HG03565 (cell line): ENCODE measurements around the gene SMAP1.
"Not testable (repeated sequence)": the region's sequence is repeated elsewhere in the genome, so short reads cannot be mapped to it uniquely, and the experiment has no call there.

ENCODE experiments used
- ATAC-seq: cut with Tn5 transposase; IDR thresholded peaks from one replicate; pipeline ENCODE4 v1.9.1; 2021; ENCODE audit warnings: mild to moderate bottlenecking, moderate library complexity; ENCODE audit not compliant: unreplicated experiment

SMAP1 gene

DNA sequence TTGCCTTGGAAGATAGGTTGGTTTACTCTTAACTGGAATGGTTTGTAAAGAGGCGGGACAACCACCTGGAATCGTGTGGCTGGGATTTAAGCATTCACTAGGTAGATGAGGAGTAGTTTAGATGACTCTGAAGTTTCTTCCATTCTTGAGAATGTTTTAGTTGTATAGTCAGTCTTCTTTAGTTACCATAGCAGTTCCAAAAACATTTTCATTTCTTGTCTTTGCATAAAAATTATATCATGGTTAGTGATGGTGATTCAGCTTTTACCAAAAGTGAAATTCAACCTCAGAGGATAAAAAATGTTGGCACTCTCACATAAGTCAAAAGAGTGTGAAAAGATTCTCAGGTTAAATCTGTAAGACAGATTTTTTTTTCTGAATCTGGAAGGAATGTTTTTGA lies 70.3 kb downstream of the SMAP1 start:
- no peak for ATAC-seq

DNA sequence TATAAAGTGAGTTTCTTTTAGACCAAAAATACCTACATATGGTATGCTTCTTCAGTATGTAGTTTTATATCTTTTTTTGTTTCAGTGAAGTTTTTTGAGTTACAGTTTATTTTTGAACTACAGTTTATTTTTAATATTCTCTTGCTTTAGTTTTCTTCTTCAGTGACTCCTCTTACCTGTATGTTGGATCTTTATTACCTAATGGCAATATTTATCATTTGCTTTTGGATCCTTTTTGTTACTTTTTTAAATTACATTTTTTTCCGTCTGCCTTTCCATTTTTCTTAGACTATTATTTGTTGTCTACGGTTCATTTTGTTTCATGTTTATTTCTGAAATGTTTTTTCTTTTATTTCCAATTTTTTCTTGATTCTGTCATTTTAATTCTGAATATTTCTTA lies 71.9 kb downstream of the SMAP1 start:
- no peak for ATAC-seq

DNA sequence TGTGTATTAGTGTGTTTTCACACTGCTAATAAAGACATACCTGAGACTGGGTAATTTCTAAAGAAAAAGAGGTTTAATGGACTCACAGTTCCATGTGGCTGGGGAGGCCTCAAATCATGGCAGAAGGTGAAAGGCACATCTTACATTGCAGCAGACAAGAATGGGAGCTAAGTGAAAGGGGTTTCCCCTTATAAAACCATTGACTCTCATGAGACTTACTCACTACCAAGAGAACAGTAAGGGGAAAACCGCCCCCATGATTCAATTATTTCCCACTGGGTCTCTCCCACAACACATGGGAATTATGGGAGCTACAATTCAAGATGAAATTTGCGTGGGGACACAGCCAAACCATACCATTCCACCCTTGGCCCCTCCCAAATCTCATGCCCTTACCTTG lies 73.1 kb downstream of the SMAP1 start:
- not testable (repeated sequence) for ATAC-seq

DNA sequence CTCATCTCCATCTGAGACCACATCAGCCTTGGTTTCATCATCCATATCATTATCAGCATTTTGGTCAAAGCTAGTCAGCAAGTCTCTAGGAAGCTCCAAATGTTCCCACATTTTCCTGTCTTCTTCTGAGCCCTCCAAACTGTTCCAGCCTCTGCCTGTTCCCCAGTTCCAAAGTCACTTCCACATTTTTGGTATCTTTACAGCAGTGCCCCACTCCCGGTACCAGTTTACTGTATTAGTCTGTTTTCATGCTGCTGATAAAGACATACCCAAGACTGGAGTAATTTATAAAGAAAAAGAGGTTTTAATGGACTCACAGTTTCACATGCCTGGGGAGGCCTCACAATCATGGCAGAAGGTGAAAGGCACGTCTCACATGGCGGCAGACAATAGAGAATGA lies 74.8 kb downstream of the SMAP1 start:
- ATAC-seq = not testable (repeated sequence)

DNA sequence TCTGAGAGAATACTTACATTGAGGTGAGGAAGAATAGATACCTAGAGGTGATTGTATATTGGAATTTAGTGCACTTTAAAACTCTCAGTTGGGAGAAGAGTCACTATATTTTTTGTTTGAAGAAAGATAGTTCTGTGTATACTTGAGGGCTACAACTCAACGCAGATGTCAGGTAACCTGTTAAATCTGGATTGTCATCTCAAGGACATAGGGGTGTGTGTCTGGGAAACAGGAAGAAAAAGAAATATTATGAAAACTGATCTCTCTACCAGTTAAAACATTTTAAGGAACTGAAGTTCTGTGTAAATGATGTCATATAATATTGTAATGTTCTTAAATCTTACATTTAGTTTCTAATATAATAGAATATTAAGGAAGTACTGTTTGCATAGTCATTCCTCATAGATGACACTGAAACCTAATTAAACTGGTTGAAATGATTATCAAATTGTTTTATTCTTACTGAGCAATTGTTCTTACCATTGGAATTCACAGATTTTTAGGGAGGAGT lies 86.2 kb downstream of the SMAP1 start:
- no peak for ATAC-seq

DNA sequence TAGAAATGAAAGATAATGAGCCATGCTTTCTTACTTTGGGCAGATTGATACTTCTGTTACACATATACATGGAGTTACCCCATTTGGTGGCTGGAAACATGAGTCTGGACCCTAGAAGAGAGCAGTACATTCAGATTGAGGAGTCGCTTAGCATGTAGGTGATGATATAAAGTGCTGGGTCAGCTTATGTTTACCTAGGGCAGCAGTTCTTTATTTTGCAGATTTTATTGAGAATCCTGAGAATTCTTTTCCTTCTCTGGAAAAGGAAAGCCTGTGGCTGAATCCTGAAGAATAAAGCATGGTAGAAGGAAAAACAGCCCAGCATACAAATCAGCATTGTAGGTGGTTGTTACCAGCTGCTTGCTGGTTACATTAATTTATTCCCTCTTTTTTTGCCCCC lies 91.2 kb downstream of the SMAP1 start:
- ATAC-seq = no peak

DNA sequence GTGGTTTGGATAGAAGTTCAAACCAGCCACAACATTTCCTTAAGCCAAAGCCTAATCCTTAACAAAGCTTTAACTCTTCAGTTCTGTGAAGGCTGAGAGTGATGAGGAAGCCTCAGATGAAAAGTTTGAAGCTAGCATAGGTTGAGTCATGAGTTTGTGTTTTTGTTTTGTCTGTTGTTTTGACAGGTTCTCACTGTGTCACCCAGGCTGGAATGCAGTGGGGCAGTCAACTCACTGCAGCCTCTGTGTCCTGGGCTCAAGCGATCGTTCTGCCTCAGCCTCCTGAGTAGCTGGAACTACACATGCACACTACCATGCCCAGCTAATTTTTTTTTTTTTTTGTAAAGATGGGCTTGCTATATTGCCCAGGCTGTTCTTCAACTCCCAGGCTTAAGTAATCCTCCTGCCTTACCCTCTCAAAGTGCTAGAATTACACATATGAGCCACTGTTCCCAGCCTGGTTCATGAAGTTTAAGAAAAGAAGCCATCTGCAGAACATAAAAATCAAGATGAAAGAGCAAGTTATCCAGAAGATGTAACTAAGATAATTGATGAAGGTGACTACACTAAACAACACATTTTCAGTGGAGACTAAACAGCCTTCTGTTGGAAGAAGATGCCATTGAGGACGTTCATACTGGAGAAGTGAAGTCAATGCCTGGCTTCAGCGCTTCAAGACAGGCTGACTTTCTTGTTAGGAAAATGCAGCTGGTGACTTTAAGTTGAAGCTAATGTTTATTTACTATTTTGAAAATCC lies 96.2 kb downstream of the SMAP1 start:
- ATAC-seq = no peak

DNA sequence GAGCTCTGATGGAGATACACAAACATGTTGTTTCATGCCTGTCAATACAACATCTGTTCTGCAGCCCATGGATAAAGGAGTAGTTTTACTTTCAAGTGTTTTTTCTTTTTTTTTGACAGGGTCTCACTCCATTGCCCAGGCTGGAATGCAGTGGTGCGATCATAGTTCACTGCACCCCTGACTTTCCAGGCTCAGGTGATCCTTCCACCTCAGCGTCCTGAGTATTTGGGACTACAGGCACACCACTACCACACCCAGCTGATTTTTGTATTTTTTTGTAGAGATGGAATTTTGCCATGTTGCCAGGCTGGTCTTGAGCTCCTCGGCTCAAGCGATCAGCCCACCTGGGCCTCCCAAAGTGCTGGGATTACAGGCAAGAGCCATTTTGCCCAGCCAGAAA lies 97.0 kb downstream of the SMAP1 start:
- no peak for ATAC-seq

DNA sequence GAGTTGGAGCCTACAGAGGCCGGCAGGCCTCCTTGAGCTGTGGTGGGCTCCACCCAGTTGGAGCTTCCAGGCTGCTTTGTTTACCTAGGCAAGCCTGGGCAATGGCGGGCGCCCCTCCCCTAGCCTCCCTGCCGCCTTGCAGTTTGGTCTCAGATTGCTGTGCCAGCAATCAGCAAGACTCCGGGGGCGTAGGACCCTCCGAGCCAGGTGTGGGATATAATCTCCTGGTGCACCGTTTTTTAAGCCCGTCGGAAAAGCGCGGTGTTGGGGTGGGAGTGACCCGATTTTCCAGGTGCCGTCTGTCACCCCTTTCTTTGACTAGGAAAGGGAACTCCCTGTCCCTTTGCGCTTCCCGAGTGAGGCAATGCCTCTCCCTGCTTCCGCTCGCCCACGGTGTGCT lies 103.7 kb downstream of the SMAP1 start:
- ATAC-seq = not testable (repeated sequence)

DNA sequence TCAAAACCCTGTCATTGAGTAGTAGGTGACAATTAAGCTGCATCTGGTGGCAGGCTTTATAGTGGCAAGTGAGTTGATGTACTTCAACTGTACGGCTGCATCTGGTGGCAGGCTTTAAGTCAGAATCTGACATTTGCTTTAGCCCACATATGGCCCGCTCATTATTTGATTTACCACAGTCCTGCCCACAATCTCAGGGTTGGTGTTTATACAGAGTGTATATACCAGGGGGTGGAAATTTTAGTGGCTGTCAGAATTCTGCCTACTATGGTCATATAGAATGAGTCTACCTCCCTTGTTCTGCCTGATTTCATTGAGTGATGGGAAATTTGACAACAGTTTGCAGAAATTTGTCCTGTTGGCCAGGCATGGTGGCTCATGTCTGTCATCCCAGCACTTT lies 112.3 kb downstream of the SMAP1 start:
- ATAC-seq = no peak

DNA sequence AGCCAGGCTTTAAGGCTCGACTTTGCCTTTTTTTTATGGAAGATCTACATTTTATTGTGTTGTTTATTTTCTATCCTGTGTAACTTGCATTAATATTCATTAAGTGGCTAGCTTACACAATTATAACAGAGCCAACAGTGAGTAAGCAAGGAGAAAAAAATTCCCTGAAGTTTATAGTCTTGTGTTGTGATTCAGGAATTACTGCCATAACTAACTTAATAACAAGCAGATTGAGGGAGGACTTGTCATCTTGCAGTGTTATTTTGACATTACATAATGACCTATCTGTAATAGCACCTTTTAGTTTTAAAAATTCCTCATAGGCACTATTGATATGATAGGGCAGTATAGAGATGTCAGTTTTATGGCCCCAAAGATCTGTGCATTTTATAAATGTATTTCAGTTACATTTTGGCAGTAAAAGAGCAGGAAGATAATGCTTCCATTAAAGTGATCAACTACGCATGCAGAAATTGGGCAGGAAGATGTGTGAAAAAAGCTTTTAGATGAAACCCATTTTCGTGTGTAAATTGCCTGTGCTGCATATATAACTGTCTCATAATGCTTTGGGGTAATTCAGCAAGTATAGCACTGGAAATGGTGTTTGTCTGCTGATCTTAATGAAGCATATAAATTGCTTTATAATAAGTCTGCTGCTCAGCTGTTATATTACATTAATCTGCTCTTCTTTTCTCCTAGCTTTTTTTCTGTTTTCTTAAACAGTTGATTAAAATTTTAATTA lies 123.0 kb downstream of the SMAP1 start:
- no peak for ATAC-seq

DNA sequence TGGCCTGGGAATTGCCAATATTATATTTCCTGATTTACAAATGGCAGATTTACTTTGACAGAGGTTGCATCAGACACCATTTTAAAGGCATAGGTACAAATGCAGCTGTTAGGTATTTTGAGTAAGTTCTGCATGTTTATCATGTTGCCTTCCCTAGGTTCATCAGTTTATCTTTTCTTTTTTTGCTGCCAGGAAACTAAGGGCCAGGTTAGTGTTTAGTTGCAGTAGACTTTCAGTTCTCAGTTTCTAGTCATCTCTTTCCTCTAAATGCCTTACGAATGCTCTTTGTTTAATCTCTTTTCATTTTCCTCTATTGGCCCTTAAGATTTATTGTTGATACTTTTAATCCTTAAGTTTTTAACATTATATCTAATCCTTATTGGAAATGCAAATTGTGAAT lies 129.9 kb downstream of the SMAP1 start:
- ATAC-seq = peak; percentile 83

DNA sequence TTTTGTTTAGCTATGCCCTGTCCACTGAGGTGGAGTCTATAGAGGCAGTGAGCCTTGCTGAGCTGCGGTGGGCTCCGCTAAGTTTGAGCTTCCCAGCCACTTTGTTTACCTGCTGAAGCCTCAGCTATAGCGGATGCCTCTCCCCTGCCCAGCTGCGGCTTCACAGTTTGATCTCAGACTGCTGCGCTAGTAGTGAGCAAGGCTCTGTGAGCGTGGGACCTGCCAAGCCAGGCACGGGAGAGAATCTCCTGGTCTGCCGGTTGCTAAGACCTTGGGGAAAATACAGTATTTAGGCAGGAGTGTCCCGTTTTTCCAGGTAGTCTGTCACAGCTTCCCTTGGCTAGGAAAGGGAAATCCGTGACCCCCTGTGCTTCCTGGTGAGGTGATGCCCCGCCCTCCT lies 138.4 kb downstream of the SMAP1 start:
- ATAC-seq = no peak

DNA sequence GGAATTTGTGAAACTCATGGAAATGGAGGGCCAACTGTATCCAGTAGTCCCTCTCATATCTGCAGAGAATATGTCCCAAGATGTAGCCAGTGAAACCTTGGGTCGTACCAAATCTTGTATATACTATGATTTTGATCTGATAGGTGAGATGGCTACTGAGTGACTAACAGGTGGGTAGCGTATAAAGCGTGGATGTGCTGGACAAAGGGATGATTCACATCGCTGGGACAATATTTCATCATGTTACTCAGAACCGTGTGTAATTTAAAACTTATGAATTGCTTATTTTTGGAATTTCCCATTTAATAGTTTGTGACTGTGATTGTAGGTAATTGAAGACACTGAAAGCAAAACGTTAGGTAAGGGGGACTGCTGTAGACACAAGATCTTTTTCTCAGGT lies 144.1 kb downstream of the SMAP1 start:
- no peak for ATAC-seq

DNA sequence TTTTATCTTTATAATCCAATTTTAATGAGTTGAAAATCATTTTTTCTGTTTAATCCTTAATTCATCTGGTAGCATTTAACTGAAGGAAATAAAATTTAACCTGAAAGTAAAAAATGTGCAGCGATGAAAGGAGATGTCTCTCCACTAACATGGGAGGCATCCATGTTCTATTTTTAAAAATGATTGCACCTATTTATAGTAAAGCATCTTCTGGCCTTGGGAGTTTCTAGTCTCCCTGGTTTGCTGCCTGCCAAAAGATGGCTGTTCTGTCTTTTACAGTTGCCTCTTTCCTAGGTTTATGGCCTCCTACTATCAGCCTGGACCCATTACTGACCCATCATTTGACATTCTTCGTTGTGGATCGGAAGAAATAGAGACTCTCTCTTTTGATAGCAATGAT lies 146.2 kb downstream of the SMAP1 start:
- no peak for ATAC-seq

DNA sequence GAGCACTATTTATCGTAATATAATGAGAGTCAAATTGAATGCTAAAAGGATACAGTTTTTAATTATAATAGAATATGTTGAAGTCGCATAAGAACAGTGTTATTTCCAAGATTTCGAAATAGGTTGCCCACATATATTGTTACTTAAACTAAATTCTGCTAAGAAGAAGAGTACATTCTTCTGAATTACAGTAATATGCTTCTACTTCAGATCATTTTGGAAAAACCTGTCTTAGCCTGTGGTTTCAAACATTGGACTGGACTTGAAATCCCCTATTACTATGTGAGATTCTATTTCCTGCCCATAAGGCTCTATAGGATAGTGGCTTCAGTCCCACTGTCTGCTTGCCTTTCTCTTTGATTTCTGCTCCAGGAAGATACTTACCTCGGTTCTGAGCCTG lies 152.0 kb downstream of the SMAP1 start:
- no peak for ATAC-seq

DNA sequence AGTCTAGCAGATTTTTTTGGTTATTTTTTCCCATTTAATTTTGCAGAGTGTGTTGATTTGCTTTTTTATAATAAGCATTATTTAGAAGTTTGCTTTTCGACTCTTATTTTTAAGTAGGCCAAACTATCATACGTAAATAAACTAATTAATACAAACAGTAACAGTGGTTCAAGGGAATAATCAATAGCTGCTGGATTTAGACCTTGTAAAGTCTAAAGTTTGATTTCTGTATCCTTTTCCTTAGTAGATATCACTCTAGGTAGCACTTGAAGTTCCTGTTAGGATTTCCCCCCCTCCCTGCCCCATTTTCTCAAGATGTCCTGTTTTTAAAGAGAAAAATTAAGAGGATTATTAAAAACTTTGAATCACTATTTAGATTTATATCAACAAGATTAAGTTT lies 153.1 kb downstream of the SMAP1 start:
- ATAC-seq = no peak

DNA sequence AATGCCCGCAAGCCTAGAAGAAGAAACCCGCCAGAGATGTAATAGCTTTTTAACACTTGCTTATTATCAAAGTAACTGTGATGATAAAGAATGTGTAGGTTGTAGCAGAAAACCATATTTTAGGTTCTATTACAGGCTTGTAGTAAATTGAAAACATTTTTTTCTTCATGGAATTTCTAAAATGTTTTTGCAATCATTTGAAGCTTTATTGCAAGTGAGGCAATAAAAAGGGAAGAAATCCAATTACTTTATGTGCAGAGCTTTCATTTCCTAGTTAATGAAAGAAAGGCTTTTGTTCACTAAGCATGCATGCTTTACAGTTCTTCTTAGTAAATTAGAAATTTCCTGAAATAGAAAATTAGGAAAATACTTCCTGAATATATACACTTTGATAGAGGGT lies 154.1 kb downstream of the SMAP1 start:
- ATAC-seq = no peak

DNA sequence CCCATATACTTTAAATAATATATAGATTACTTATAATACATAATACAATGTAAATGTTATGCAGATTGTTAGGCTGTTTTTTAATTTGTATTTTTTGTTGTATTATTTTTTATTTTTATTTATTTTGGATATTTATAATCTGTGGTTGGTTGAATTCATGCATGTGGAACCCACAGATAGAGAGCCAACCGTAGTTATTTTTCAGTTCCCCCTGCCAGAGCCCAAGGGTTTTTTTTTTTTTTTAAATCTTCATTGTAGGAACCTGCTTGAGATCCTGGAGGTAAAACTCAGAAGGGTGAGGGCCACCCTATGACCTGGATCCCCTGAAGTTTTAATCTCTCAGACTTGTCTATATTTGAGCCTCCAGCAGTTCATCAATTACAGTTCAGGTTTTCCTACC lies 156.0 kb downstream of the SMAP1 start:
- ATAC-seq = no peak

DNA sequence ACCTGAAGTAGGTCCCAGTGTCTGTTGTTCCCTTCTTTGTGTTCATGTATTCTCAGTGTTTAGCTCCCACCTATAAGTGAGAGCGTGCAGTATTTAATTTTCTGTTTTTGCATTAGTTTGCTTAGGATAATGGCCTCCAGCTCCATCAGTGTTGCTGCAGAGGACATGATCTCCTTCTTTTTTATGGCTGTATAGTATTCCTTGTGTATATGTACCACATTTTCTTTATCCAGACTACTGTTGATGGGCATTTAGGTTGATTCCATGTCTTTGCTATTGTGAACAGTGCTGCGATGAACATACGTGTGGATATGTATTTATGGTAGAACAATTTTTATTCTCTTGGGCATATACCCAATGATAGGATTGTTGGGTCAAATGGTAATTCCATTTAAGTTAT lies 163.7 kb downstream of the SMAP1 start:
- no peak for ATAC-seq

DNA sequence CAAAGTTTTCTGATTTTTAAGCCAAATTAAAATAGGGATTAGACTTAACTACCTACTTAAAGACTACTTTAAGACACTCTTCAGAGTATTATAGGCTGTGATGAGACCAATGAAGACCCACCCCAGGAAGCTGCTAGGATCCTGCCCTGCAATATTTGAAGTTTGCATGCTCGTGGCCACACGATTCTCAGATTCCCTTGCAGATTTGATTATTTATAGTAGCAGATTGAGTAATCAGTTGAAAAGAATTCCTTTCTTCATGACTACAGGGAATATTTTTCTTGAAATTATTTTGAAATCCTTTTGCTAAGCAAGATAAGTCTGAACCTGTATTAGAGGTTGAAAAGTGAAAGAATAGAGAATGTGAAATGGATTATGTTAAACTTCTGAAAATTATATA lies 166.8 kb downstream of the SMAP1 start:
- no peak for ATAC-seq

DNA sequence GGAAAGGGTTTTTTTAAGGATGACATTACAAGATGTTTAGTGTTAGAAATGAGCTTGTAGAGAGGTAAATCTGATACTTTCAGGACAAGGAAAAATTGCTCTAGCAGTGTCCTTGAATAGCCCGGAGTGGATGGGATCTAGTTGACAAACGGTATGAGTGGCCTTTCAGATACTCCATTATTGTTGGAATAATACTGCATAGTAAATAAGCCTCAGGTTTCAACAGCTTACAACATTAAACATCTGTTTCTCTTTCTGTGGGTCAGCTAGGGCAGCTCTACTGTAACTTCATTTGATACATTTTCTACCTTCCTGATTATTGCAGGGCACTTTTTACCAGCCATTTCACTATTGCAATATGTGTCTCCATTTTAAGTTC lies 171.2 kb downstream of the SMAP1 start:
- no peak for ATAC-seq
